NCI-H748 treated with DMSO at 0.1 percent for 48 hours (cell line): ENCODE measurements around the gene FBXO34.

Experiments used
- DNase-seq: peaks from one replicate; lab custom pipeline; 2025; lab: John Stamatoyannopoulos, UW

FBXO34 gene

GRCh38 chr14:55272387-55272786 is 1.2 kb downstream of the FBXO34 start:
- DNase-seq = no peak

GRCh38 chr14:55272922-55273321 is 1.7 kb downstream of the FBXO34 start:
- no peak for DNase-seq

GRCh38 chr14:55274146-55274545 is 2.9 kb downstream of the FBXO34 start:
- no peak for DNase-seq

GRCh38 chr14:55274751-55275150 is 3.5 kb downstream of the FBXO34 start:
- no peak for DNase-seq

GRCh38 chr14:55276736-55277135 is 5.5 kb downstream of the FBXO34 start:
- DNase-seq = no peak

- no peak for DNase-seq
Measured at GRCh38 chr14:55277972-55278740, 6.9 kb downstream of the FBXO34 start.

GRCh38 chr14:55279384-55279783 is 8.2 kb downstream of the FBXO34 start:
- no peak for DNase-seq

- DNase-seq = no peak
Measured at GRCh38 chr14:55281316-55281839, 10.2 kb downstream of the FBXO34 start.

GRCh38 chr14:55285048-55285652 is 13.9 kb downstream of the FBXO34 start:
- no peak for DNase-seq

GRCh38 chr14:55288439-55288838 is 17.2 kb downstream of the FBXO34 start:
- no peak for DNase-seq

GRCh38 chr14:55291480-55292081 is 20.4 kb downstream of the FBXO34 start:
- DNase-seq = no peak

GRCh38 chr14:55294603-55295002 is 23.4 kb downstream of the FBXO34 start:
- no peak for DNase-seq

GRCh38 chr14:55297611-55298499 is 26.6 kb downstream of the FBXO34 start:
- DNase-seq = no peak

- no peak for DNase-seq
Measured at GRCh38 chr14:55298500-55298822, 27.2 kb downstream of the FBXO34 start.

- no peak for DNase-seq
Measured at GRCh38 chr14:55301437-55302121, 30.4 kb downstream of the FBXO34 start.

- no peak for DNase-seq
Measured at GRCh38 chr14:55302367-55303124, 31.3 kb downstream of the FBXO34 start.

- DNase-seq = no peak
Measured at GRCh38 chr14:55303125-55303499, 31.9 kb downstream of the FBXO34 start.

- DNase-seq = no peak
Measured at GRCh38 chr14:55303691-55304145, 32.5 kb downstream of the FBXO34 start.

- DNase-seq = peak; percentile 99
Measured at GRCh38 chr14:55306938-55307589, 35.8 kb downstream of the FBXO34 start.

- DNase-seq = no peak
Measured at GRCh38 chr14:55309154-55309553, 37.9 kb downstream of the FBXO34 start.
